H9 (cell line): ENCODE data around the gene ADCY5. TPM values are rescaled to one million over a fixed set of nuclear protein-coding genes. Genes with fewer than 3 reads are reported as not detected.

Experiments used
- DNase-seq: peaks from one replicate; pipeline ENCODE4 v3.0.0-alpha.2; 2017
- H2AFZ ChIP-seq: one replicate; pipeline ENCODE4 v1.6.1; 2013; ENCODE audit warnings: mild to moderate bottlenecking, low read length, control low read depth, moderate library complexity
- H2AK5ac ChIP-seq: 2 replicates; pipeline ENCODE4 v1.6.1; 2013; ENCODE audit warnings: low read length, control low read depth, mixed read lengths; ENCODE audit not compliant: insufficient read length
- H2BK120ac ChIP-seq: one replicate; pipeline ENCODE4 v1.6.1; 2013; ENCODE audit warnings: low read depth, mild to moderate bottlenecking, low read length, control low read depth, inconsistent platforms; ENCODE audit not compliant: poor library complexity, severe bottlenecking
- H2BK12ac ChIP-seq: 2 replicates; pipeline ENCODE4 v1.6.1; 2013; ENCODE audit warnings: low read length, control low read depth, mixed read lengths, low read depth; ENCODE audit not compliant: insufficient read length
- H2BK15ac ChIP-seq: 2 replicates; pipeline ENCODE4 v1.6.1; 2013; ENCODE audit warnings: low read depth, low read length, control low read depth
- H2BK20ac ChIP-seq: one replicate; pipeline ENCODE4 v1.6.1; 2013; ENCODE audit warnings: low read depth, mild to moderate bottlenecking, low read length, control low read depth, inconsistent platforms; ENCODE audit not compliant: poor library complexity, severe bottlenecking
- H2BK5ac ChIP-seq: 2 replicates; pipeline ENCODE4 v1.6.1; 2013; ENCODE audit warnings: low read length, control low read depth, mixed read lengths; ENCODE audit not compliant: insufficient read length
- H3K14ac ChIP-seq: 2 replicates; pipeline ENCODE4 v1.6.1; 2013; ENCODE audit warnings: low read length, control low read depth; ENCODE audit not compliant: insufficient read depth
- H3K18ac ChIP-seq: 2 replicates; pipeline ENCODE4 v1.6.1; 2013; ENCODE audit warnings: low read depth, mild to moderate bottlenecking, mixed read lengths, low read length, control low read depth; ENCODE audit not compliant: insufficient read length
- H3K23ac ChIP-seq: 2 replicates; pipeline ENCODE4 v1.6.1; 2013; ENCODE audit warnings: low read length, control low read depth, mixed read lengths, low read depth; ENCODE audit not compliant: insufficient read length
- H3K23me2 ChIP-seq: 2 replicates; pipeline ENCODE4 v1.6.1; 2013; ENCODE audit warnings: low read depth, mild to moderate bottlenecking, mixed read lengths, low read length, control low read depth; ENCODE audit not compliant: insufficient read length, poor library complexity, severe bottlenecking
- H3K27ac ChIP-seq: 2 replicates; pipeline ENCODE4 v1.5.1; 2013; ENCODE audit warnings: low read length, control low read depth, mixed read lengths, low read depth; ENCODE audit not compliant: insufficient read length
- H3K27me3 ChIP-seq: 2 replicates; pipeline ENCODE4 v1.6.1; 2013; ENCODE audit warnings: low read length, control low read depth, inconsistent platforms; ENCODE audit not compliant: insufficient read depth
- H3K4ac ChIP-seq: 2 replicates; pipeline ENCODE4 v1.6.1; 2013; ENCODE audit warnings: low read depth, mild to moderate bottlenecking, control low read depth, inconsistent platforms, low read length, moderate library complexity
- H3K4me1 ChIP-seq: 2 replicates; pipeline ENCODE4 v1.6.1; 2013; ENCODE audit warnings: low read length, control low read depth, inconsistent platforms; ENCODE audit not compliant: insufficient read depth
- H3K4me2 ChIP-seq: 2 replicates; pipeline ENCODE4 v1.6.1; 2013; ENCODE audit warnings: low read length, control low read depth, mixed read lengths; ENCODE audit not compliant: insufficient read length, insufficient read depth
- H3K56ac ChIP-seq: 2 replicates; pipeline ENCODE4 v1.6.1; 2013; ENCODE audit warnings: low read depth, mild to moderate bottlenecking, mixed read lengths, low read length, control low read depth; ENCODE audit not compliant: insufficient read length
- H3K79me1 ChIP-seq: 2 replicates; pipeline ENCODE4 v1.6.1; 2013; ENCODE audit warnings: low read depth, mild to moderate bottlenecking, moderate library complexity, low read length, control low read depth, inconsistent platforms; ENCODE audit not compliant: insufficient read depth, poor library complexity, severe bottlenecking
- H3K79me2 ChIP-seq: 2 replicates; pipeline ENCODE4 v1.6.1; 2013; ENCODE audit warnings: low read length, control low read depth, inconsistent platforms; ENCODE audit not compliant: insufficient read depth
- H3K9ac ChIP-seq: 2 replicates; pipeline ENCODE4 v1.6.1; 2013; ENCODE audit warnings: low read length, control low read depth, mixed read lengths; ENCODE audit not compliant: insufficient read length; ENCODE audit errors: extremely low read depth
- H3K9me3 ChIP-seq: one replicate; pipeline ENCODE4 v1.6.1; 2013; ENCODE audit warnings: low read depth, low read length, inconsistent platforms; ENCODE audit not compliant: control insufficient read depth
- H3T11ph ChIP-seq: one replicate; pipeline ENCODE4 v1.6.1; 2013; ENCODE audit warnings: mild to moderate bottlenecking, low read length, control low read depth, inconsistent platforms
- H4K20me1 ChIP-seq: one replicate; pipeline ENCODE4 v1.6.1; 2013; ENCODE audit not compliant: control insufficient read depth, insufficient read length, insufficient read depth
- H4K5ac ChIP-seq: 2 replicates; pipeline ENCODE4 v1.6.1; 2013; ENCODE audit warnings: low read depth, mild to moderate bottlenecking, mixed read lengths, low read length, control low read depth; ENCODE audit not compliant: insufficient read length
- H4K8ac ChIP-seq: replicated peaks from 2 replicates; pipeline ENCODE4 v1.6.1; 2013; ENCODE audit warnings: low read length, control low read depth, mixed read lengths, low read depth; ENCODE audit not compliant: insufficient read length
- H4K91ac ChIP-seq: 2 replicates; pipeline ENCODE4 v1.6.1; 2013; ENCODE audit warnings: low read depth, mild to moderate bottlenecking, moderate library complexity, mixed read lengths, low read length, control low read depth; ENCODE audit not compliant: insufficient read length
- H3K27ac Mint-ChIP-seq, 3 experiments: 2 replicates in 2 of 3; 3 replicates in 1 of 3; pipeline ENCODE4 v1.8.0; 2020 to 2021; ENCODE audit warnings: mixed read lengths in 3 of 3, mild to moderate bottlenecking in 1 of 3, moderate library complexity in 1 of 3
- H3K27me3 Mint-ChIP-seq: 2 replicates; pipeline ENCODE4 v1.8.0; 2021; ENCODE audit warnings: low read depth, mild to moderate bottlenecking, moderate library complexity, mixed read lengths
- H3K36me3 Mint-ChIP-seq, 3 experiments: 2 replicates in 2 of 3; 3 replicates in 1 of 3; pipeline ENCODE4 v1.8.0; 2020 to 2021; ENCODE audit warnings: low read depth in 3 of 3, mixed read lengths in 3 of 3; ENCODE audit not compliant: insufficient read depth in 1 of 3
- H3K4me1 Mint-ChIP-seq, 2 experiments: 2 replicates each; pipeline ENCODE4 v1.8.0; 2020; ENCODE audit warnings: mixed read lengths in 2 of 2
- H3K4me3 Mint-ChIP-seq, 2 experiments: 2 replicates in 1 of 2; 3 replicates in 1 of 2; pipeline ENCODE4 v1.8.0; 2020 to 2021; ENCODE audit warnings: mild to moderate bottlenecking in 2 of 2, mixed read lengths in 2 of 2, moderate library complexity in 1 of 2
- H3K9me3 Mint-ChIP-seq, 2 experiments: 2 replicates in 1 of 2; 3 replicates in 1 of 2; pipeline ENCODE4 v1.8.0; 2020; ENCODE audit warnings: mild to moderate bottlenecking in 2 of 2, mixed read lengths in 2 of 2, moderate library complexity in 1 of 2
- WGBS: extraction: QIAGEN DNeasy Blood & Tissue Kit; methylation state at CpG from one replicate; pipeline ENCODE4 v1.1.7; 2013; ENCODE audit warnings: missing lambda C conversion rate, low lambda C conversion rate, mixed read lengths; ENCODE audit not compliant: insufficient read length; ENCODE audit errors: extremely low coverage; 5-methylcytosine and 5-hydroxymethylcytosine counted together
- total RNA-seq: library from RNA; stranded (reverse); gene quantifications from 2 replicates; pipeline ENCODE4 v1.2.1, GENCODE V29; 2021
- TF ChIP-seq, protein P1 (sequence below): fragments of 200-600 bp; sonication (generic); conservative IDR thresholded peaks from 3 replicates; pipeline ENCODE4 v1.8.0; 2021; ENCODE audit warnings: antibody characterized with exemption, mild to moderate bottlenecking

The ADCY5 gene
- total RNA-seq, 1 experiment from 2014 or later, result 5.0 TPM

DNA sequence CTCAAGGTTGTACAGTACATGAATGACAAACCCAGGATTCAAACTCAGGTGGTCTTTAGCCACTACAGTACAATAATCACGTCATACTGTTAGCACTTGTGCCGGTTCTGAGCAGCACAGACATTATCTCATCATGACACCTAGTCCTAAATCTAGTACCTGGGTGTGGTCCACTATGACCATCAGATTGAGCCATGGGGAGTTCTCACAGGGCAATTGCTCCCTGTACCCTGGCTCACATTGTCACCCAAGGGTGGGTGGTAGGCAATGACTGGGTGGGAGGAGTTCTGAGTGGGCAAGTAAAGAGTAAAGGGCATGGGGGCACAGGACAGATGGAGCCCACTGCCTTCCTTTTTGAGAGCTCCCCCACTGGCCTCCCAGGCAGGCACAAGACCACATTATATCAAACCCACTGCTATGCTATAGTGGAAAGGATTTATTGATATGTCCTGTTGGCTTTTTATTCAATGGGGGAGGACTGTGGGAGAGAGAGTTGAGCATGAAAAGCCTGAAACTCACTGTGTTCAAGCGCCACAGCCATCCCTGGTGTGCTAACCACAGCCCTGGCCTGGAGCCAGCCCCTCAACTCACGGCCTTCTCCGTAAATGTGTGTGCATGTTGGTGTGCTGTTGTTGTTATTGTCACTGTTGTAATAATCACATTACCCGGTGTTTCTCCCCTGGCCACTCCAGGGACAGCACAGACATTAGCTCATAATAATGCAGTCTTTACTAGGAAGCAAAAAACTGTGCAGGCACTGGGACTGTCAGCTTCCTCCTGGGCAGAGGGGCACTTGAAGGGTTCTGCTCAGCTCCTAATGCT is 27.3 kb downstream of the ADCY5 start:
- H3K9me3 Mint-ChIP-seq, result no peaks in the 10 kb centered on the region; a peak in 1 of 5 replicates
- no peak overlapping the region for H3K4me3 Mint-ChIP-seq
- Histone ChIP-seq H4K5ac (no peak overlapping the region), H3K56ac (no peak overlapping the region), H3K23me2 (no peaks in the 10 kb centered on the region), H3K4me1 (no peaks in the 10 kb centered on the region), H2BK120ac (no peak overlapping the region), H3K9ac (no peak overlapping the region), H3K27ac (no peak overlapping the region), H4K20me1 (peaks cover 3% of the 10 kb centered on the region), H3K79me1 (no peaks in the 10 kb centered on the region), H3K4me2 (no peak overlapping the region), H3K79me2 (no peaks in the 10 kb centered on the region), H2AK5ac (no peak overlapping the region), H4K91ac (no peak overlapping the region), H2AFZ (no peak overlapping the region), H3K18ac (no peak overlapping the region), H3K4ac (no peak overlapping the region), H2BK5ac (no peak overlapping the region), H2BK12ac (no peak overlapping the region), H3K23ac (no peak overlapping the region), H3K14ac (no peak overlapping the region; the same call in 1 of the 2 replicates), H2BK15ac (no peak overlapping the region), H2BK20ac (no peak overlapping the region), H3T11ph (no peak overlapping the region), H4K8ac (no peak overlapping the region), H3K9me3 (no peaks in the 10 kb centered on the region), H3K27me3 (no peaks in the 10 kb centered on the region)
- WGBS, result no CpG with 5 or more reads among the region's 6 CpGs
- no peaks in the 10 kb centered on the region for H3K36me3 Mint-ChIP-seq
- no peak overlapping the region; a peak in 1 of 7 replicates for H3K27ac Mint-ChIP-seq
- H3K27me3 Mint-ChIP-seq, result peaks cover 7% of the 10 kb centered on the region
- TF ChIP-seq, protein P1, sequence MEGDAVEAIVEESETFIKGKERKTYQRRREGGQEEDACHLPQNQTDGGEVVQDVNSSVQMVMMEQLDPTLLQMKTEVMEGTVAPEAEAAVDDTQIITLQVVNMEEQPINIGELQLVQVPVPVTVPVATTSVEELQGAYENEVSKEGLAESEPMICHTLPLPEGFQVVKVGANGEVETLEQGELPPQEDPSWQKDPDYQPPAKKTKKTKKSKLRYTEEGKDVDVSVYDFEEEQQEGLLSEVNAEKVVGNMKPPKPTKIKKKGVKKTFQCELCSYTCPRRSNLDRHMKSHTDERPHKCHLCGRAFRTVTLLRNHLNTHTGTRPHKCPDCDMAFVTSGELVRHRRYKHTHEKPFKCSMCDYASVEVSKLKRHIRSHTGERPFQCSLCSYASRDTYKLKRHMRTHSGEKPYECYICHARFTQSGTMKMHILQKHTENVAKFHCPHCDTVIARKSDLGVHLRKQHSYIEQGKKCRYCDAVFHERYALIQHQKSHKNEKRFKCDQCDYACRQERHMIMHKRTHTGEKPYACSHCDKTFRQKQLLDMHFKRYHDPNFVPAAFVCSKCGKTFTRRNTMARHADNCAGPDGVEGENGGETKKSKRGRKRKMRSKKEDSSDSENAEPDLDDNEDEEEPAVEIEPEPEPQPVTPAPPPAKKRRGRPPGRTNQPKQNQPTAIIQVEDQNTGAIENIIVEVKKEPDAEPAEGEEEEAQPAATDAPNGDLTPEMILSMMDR, result no peak
- no peak for DNase-seq
- peaks cover 5 to 10% of the 10 kb centered on the region in 2 experiments; a peak in 3 of 4 replicates for H3K4me1 Mint-ChIP-seq
